AG09319 (cell line): ENCODE measurements around the gene KLHDC8B.
"Not testable (repeated sequence)": the region's sequence is repeated elsewhere in the genome, so short reads cannot be mapped to it uniquely, and the experiment has no call there.

Source experiments
- DNase-seq: peaks from one replicate; pipeline ENCODE4 v3.0.0-alpha.2; 2010; ENCODE audit warnings: low read depth; ENCODE audit errors: extremely low read depth
- CTCF ChIP-seq: IDR thresholded peaks from 2 replicates; pipeline ENCODE4 v1.5.1; 2011; ENCODE audit warnings: low read depth, mild to moderate bottlenecking, inconsistent platforms, low read length, moderate library complexity

KLHDC8B gene

DNA sequence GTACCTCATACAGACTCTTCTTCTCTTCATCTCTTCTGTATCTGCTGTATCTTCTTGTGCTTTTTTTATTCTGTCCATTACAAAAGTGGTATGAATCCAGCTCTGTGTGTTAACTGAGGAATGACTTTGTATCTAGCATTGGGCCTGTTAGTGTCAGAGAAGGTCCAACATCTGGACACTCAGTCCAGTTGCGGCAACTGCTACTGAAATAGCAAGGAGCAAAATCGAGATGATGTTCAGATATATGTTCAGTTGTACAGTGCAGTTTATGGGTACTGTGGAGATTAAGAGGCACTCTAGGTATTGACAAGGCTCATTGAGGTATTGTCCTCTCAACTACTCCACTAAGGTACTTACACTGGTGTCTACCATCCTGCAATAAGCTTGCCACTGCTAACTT is 42.6 kb downstream of the KLHDC8B start:
- TF ChIP-seq CTCF: no peak
- DNase-seq: no peak

- DNase-seq: not testable (repeated sequence)
These were observed 45.3 kb downstream of the KLHDC8B start for GRCh38 chr3:49216687-49217086.

- not testable (repeated sequence) for DNase-seq
These were observed 45.7 kb downstream of the KLHDC8B start for GRCh38 chr3:49217108-49217507.

- no peak for TF ChIP-seq CTCF
- no peak for DNase-seq
These were observed 46.5 kb downstream of the KLHDC8B start for GRCh38 chr3:49217688-49218470.

DNA sequence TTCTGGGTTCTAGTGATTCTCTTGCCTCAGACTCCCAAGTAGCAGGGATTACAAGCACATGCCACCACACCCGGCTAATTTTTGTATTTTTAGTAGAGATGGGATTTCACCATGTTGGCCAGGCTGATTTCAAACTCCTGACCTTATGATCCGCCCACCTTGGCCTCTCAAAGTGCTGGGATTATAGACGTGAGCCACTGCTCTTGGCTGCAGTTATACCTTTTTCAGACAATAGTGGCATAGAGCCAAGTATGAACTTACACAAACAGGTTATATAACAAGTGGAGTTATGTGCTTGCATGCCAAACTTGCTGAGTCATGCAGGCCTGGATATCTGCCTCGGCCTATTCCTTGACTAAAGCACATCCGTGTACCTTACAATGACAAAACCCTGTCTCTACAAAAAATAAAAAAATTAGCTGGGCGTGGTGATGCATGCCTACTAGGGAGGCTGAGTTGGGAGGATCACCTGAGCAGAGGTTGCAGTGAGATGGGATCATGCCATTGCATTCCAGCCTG is 47.1 kb downstream of the KLHDC8B start:
- peak; percentile 82 for DNase-seq

DNA sequence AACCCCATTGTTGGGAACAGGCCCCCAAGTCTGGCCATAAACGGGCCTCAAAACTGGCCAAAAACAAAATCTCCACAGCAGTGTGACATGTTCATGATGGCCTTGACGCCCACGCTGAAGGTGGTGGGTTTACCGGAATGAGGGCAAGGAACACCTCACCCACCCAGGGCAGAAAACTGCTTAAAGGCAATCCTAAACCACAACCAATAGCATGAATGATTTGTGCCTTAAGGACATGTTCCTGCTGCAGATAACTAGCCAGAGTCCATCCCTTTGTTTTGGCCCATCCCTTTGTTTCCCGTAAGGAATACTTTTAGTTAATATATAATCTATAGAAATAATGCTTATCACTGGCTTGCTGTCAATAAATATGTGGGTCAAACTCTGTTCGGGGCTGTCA is 47.7 kb downstream of the KLHDC8B start:
- no peak for DNase-seq
- TF ChIP-seq CTCF: no peak

- DNase-seq: not testable (repeated sequence)
These were observed 49.7 kb downstream of the KLHDC8B start for GRCh38 chr3:49220985-49221563.

DNA sequence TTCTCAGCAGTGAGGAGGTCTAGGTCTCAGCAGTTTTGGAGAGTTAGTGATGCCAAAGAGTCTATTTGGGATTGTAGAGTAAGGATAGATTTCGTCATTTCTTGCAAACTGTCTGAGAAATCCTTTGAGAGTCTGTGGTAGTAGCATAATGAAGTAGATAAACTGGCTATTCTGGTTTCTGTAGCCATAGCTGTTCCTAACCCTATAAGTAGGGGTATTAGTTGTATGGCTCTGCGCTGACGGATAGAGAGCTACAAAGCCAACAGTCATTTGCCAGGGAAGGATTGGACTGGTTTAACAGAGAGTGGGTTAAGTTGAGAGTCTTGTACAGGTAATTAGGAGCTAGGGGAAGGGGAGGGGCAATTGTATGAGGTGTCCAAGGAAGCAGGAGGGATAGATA is 50.6 kb downstream of the KLHDC8B start:
- DNase-seq: no peak
- no peak for TF ChIP-seq CTCF
